Immature natural killer cell (primary cell): Measurements from ENCODE around the gene COIL. TPM values are rescaled to one million over a fixed set of nuclear protein-coding genes. Genes with fewer than 3 reads are reported as not detected.
A peak's percentile ranks its signal among the peaks of the same experiment; 100 is the strongest.

Source experiments
- DNase-seq, 3 donors: peaks; one replicate each; pipeline ENCODE4 v3.0.0; 2022; ENCODE audit warnings: mixed read lengths in 1 of 3
- H3K27ac Mint-ChIP-seq, 6 donors: one replicate each; pipeline ENCODE4 v1.8.0; 2020; ENCODE audit warnings: mixed read lengths in 6 of 6, mild to moderate bottlenecking in 5 of 6, inconsistent platforms in 4 of 6, moderate library complexity in 3 of 6
- H3K27me3 Mint-ChIP-seq, 3 donors: one replicate each; pipeline ENCODE4 v1.8.0; 2020 to 2021; ENCODE audit warnings: low read depth in 3 of 3, mild to moderate bottlenecking in 3 of 3, mixed read lengths in 3 of 3, moderate library complexity in 3 of 3, inconsistent platforms in 1 of 3
- H3K36me3 Mint-ChIP-seq, 3 donors: one replicate each; pipeline ENCODE4 v1.8.0; 2020; ENCODE audit warnings: mixed read lengths in 3 of 3, inconsistent platforms in 2 of 3, mild to moderate bottlenecking in 2 of 3
- H3K4me1 Mint-ChIP-seq, 2 donors: one replicate each; pipeline ENCODE4 v1.8.0; 2020; ENCODE audit warnings: inconsistent platforms in 2 of 2, mild to moderate bottlenecking in 2 of 2, mixed read lengths in 2 of 2, moderate library complexity in 1 of 2
- H3K4me3 Mint-ChIP-seq, 5 donors: one replicate each; pipeline ENCODE4 v1.8.0; 2020; ENCODE audit warnings: mild to moderate bottlenecking in 5 of 5, mixed read lengths in 5 of 5, inconsistent platforms in 3 of 5, moderate library complexity in 3 of 5
- H3K9me3 Mint-ChIP-seq, 6 donors: one replicate each; pipeline ENCODE4 v1.8.0; 2020; ENCODE audit warnings: mild to moderate bottlenecking in 6 of 6, mixed read lengths in 6 of 6, inconsistent platforms in 4 of 6, moderate library complexity in 3 of 6
- polyA plus RNA-seq, 3 donors: library from polyadenylated mRNA; unstranded; fragments of 300-500 nt; fragmentation: Illumina TruSeq; gene quantifications; one replicate each; pipeline ENCODE4 v1.2.3, GENCODE V29; 2021

Gene COIL
- polyA plus RNA-seq, result 10 to 100 TPM in 1 of 3 donors, 1 to 10 TPM in 2; 7.3 to 12.5 (median 9.8) TPM

GRCh38 chr17:56960596-56961538, at the start of gene COIL:
COIL (minus strand) TSS chr17:56961050; CDS start chr17:56961019, 31 bp downstream.
- Mint-ChIP-seq H3K27me3 (peaks cover 4 to 7% (median 5%) of the 10 kb centered on the region in 3 donors), H3K36me3 (no peaks in the 10 kb centered on the region), H3K4me1 (peaks cover 15 to 31% of the 10 kb centered on the region in 2 donors), H3K4me3 (peak within 1 kb of the TSS; percentile 84 to 93 (median 87)), H3K27ac (peak within 1 kb of the TSS; percentile 70 to 94 (median 90)), H3K9me3 (no peaks in the 10 kb centered on the region)
- DNase-seq, result peak; percentile 88 to 90 (median 88)

- H3K36me3 Mint-ChIP-seq, result no peaks in the 10 kb centered on the region
- H3K9me3 Mint-ChIP-seq, result no peaks in the 10 kb centered on the region
- peaks cover 0 to 10% (median 5%) of the 10 kb centered on the region in 3 donors for H3K27me3 Mint-ChIP-seq
- DNase-seq, result no peak
- no peak overlapping the region for H3K27ac Mint-ChIP-seq
- H3K4me3 Mint-ChIP-seq, result no peak overlapping the region
- peaks cover 12% of the 10 kb centered on the region in 2 donors for H3K4me1 Mint-ChIP-seq
These were observed 49.6 kb upstream of the COIL start for GRCh38 chr17:57010487-57010886.

- peak in 2 of 3 donors; percentile 18 to 19 for DNase-seq
- Mint-ChIP-seq H3K4me3 (no peak overlapping the region), H3K9me3 (no peaks in the 10 kb centered on the region), H3K27ac (no peak overlapping the region), H3K36me3 (peaks cover 0 to 4% (median 0%) of the 10 kb centered on the region in 3 donors), H3K4me1 (peaks cover 18% of the 10 kb centered on the region in 2 donors), H3K27me3 (peaks cover 0 to 12% (median 5%) of the 10 kb centered on the region in 3 donors)
These were observed 49.0 kb upstream of the COIL start for GRCh38 chr17:57009737-57010445.

- Mint-ChIP-seq H3K4me1 (peaks cover 24 to 27% of the 10 kb centered on the region in 2 donors), H3K4me3 (no peak overlapping the region), H3K27ac (no peak overlapping the region), H3K27me3 (peaks cover 0 to 10% (median 5%) of the 10 kb centered on the region in 3 donors), H3K36me3 (peaks cover 0 to 4% (median 0%) of the 10 kb centered on the region in 3 donors), H3K9me3 (no peaks in the 10 kb centered on the region)
- no peak for DNase-seq
These were observed 48.1 kb upstream of the COIL start for GRCh38 chr17:57008958-57009357.

- no peak for DNase-seq
- no peaks in the 10 kb centered on the region for H3K9me3 Mint-ChIP-seq
- peaks cover 7 to 14% (median 11%) of the 10 kb centered on the region in 3 donors for H3K36me3 Mint-ChIP-seq
- peaks cover 0 to 8% (median 5%) of the 10 kb centered on the region in 3 donors for H3K27me3 Mint-ChIP-seq
- H3K4me3 Mint-ChIP-seq, result no peak overlapping the region
- peaks cover 35 to 36% of the 10 kb centered on the region in 2 donors for H3K4me1 Mint-ChIP-seq
- no peak overlapping the region for H3K27ac Mint-ChIP-seq
These were observed 45.2 kb upstream of the COIL start for GRCh38 chr17:57006040-57006439.

- H3K27me3 Mint-ChIP-seq, result peaks cover 0 to 6% (median 3%) of the 10 kb centered on the region in 3 donors
- H3K36me3 Mint-ChIP-seq, result peaks cover 7 to 21% (median 14%) of the 10 kb centered on the region in 3 donors
- peak overlapping the region; percentile 15 to 79 (median 76) for H3K4me3 Mint-ChIP-seq
- peak; percentile 7 to 25 (median 24) for DNase-seq
- peaks cover 33% of the 10 kb centered on the region in 2 donors for H3K4me1 Mint-ChIP-seq
- no peaks in the 10 kb centered on the region for H3K9me3 Mint-ChIP-seq
- H3K27ac Mint-ChIP-seq, result peak overlapping the region in 5 of 6 donors; percentile 1 to 54 (median 18)
These were observed 44.2 kb upstream of the COIL start for GRCh38 chr17:57004944-57005579.

- peaks cover 0 to 3% (median 0%) of the 10 kb centered on the region in 3 donors for H3K27me3 Mint-ChIP-seq
- H3K4me3 Mint-ChIP-seq, result no peak overlapping the region
- H3K4me1 Mint-ChIP-seq, result peaks cover 30% of the 10 kb centered on the region in 2 donors
- peaks cover 14 to 29% (median 21%) of the 10 kb centered on the region in 3 donors for H3K36me3 Mint-ChIP-seq
- H3K27ac Mint-ChIP-seq, result no peak overlapping the region
- no peaks in the 10 kb centered on the region for H3K9me3 Mint-ChIP-seq
- DNase-seq, result no peak
These were observed 42.1 kb upstream of the COIL start for GRCh38 chr17:57002904-57003303.

GRCh38 chr17:57001541-57001940, 40.7 kb upstream of the COIL start:
- H3K27me3 Mint-ChIP-seq, result peaks cover 0 to 1% (median 0%) of the 10 kb centered on the region in 3 donors

GRCh38 chr17:56997313-56997712, 36.5 kb upstream of the COIL start:
- H3K27me3 Mint-ChIP-seq, result no peaks in the 10 kb centered on the region
- no peak for DNase-seq
- no peaks in the 10 kb centered on the region for H3K4me1 Mint-ChIP-seq
- H3K9me3 Mint-ChIP-seq, result no peaks in the 10 kb centered on the region
- H3K27ac Mint-ChIP-seq, result no peak overlapping the region
- H3K36me3 Mint-ChIP-seq, result peaks cover 14 to 42% (median 14%) of the 10 kb centered on the region in 3 donors
- no peak overlapping the region for H3K4me3 Mint-ChIP-seq

More at GRCh38 chr17:57001541-57001940, 40.7 kb upstream of the COIL start:
- Mint-ChIP-seq H3K9me3 (no peaks in the 10 kb centered on the region), H3K4me1 (peaks cover 30% of the 10 kb centered on the region in 2 donors), H3K27ac (no peak overlapping the region), H3K36me3 (peaks cover 18 to 33% (median 21%) of the 10 kb centered on the region in 3 donors), H3K4me3 (no peak overlapping the region)
- no peak for DNase-seq

- no peak overlapping the region for H3K4me3 Mint-ChIP-seq
- peaks cover 18 to 48% (median 25%) of the 10 kb centered on the region in 3 donors for H3K36me3 Mint-ChIP-seq
- no peak overlapping the region for H3K27ac Mint-ChIP-seq
- H3K27me3 Mint-ChIP-seq, result peaks cover 0 to 2% (median 0%) of the 10 kb centered on the region in 3 donors
- no peaks in the 10 kb centered on the region for H3K4me1 Mint-ChIP-seq
- no peak for DNase-seq
- no peaks in the 10 kb centered on the region for H3K9me3 Mint-ChIP-seq
These were observed 34.9 kb upstream of the COIL start for GRCh38 chr17:56995766-56996165.

GRCh38 chr17:56994009-56994792, 33.4 kb upstream of the COIL start:
- Mint-ChIP-seq H3K4me1 (no peaks in the 10 kb centered on the region), H3K27me3 (peaks cover 0 to 2% (median 0%) of the 10 kb centered on the region in 3 donors), H3K9me3 (no peaks in the 10 kb centered on the region), H3K36me3 (peaks cover 22 to 44% (median 29%) of the 10 kb centered on the region in 3 donors), H3K4me3 (no peak overlapping the region), H3K27ac (no peak overlapping the region)
- DNase-seq, result no peak

GRCh38 chr17:56992364-56992763, 31.5 kb upstream of the COIL start:
- no peaks in the 10 kb centered on the region for H3K4me1 Mint-ChIP-seq
- H3K4me3 Mint-ChIP-seq, result no peak overlapping the region
- H3K9me3 Mint-ChIP-seq, result no peaks in the 10 kb centered on the region
- DNase-seq, result no peak
- no peak overlapping the region for H3K27ac Mint-ChIP-seq
- H3K36me3 Mint-ChIP-seq, result peaks cover 25 to 46% (median 30%) of the 10 kb centered on the region in 3 donors
- peaks cover 0 to 2% (median 0%) of the 10 kb centered on the region in 3 donors for H3K27me3 Mint-ChIP-seq
